Karpas-422 (cell line): ENCODE results near the gene LDLRAP1. TPM values are rescaled to one million over a fixed set of nuclear protein-coding genes. Genes with fewer than 3 reads are reported as not detected.
"Not testable (repeated sequence)": the region's sequence is repeated elsewhere in the genome, so short reads cannot be mapped to it uniquely, and the experiment has no call there.

Source experiments
- DNase-seq: peaks from one replicate; pipeline ENCODE4 v3.0.0-alpha.2; 2015
- H2AFZ ChIP-seq: fragments of 200-600 bp; sonication (generic); 2 replicates; pipeline ENCODE4 v1.6.1; 2014; ENCODE audit warnings: antibody characterized with exemption, low read length, mixed read lengths
- H3K27ac ChIP-seq: fragments of 200-600 bp; sonication (generic); 2 replicates; pipeline ENCODE4 v1.5.1; 2014; ENCODE audit warnings: mild to moderate bottlenecking, low read length, moderate library complexity
- H3K27me3 ChIP-seq: fragments of 200-600 bp; sonication (generic); 2 replicates; pipeline ENCODE4 v1.6.1; 2014; ENCODE audit warnings: low read length, mixed read lengths
- H3K36me3 ChIP-seq: fragments of 200-600 bp; sonication (generic); 2 replicates; pipeline ENCODE4 v1.6.1; 2014; ENCODE audit warnings: low read length, mixed read lengths; ENCODE audit not compliant: insufficient read depth
- H3K4me1 ChIP-seq: fragments of 200-600 bp; sonication (generic); 2 replicates; pipeline ENCODE4 v1.6.1; 2014; ENCODE audit warnings: mild to moderate bottlenecking, low read length, mixed read lengths
- H3K4me2 ChIP-seq: fragments of 200-600 bp; sonication (generic); 2 replicates; pipeline ENCODE4 v1.6.1; 2014; ENCODE audit warnings: low read length, low read depth, mild to moderate bottlenecking; ENCODE audit not compliant: poor library complexity, severe bottlenecking
- H3K4me3 ChIP-seq: fragments of 200-600 bp; sonication (generic); 2 replicates; pipeline ENCODE4 v1.5.1; 2014; ENCODE audit warnings: mild to moderate bottlenecking, antibody characterized with exemption, low read length, mixed read lengths
- H3K79me2 ChIP-seq: fragments of 200-600 bp; sonication (generic); 2 replicates; pipeline ENCODE4 v1.6.1; 2014; ENCODE audit warnings: mild to moderate bottlenecking, low read length, mixed read lengths
- H3K9ac ChIP-seq: fragments of 200-600 bp; sonication (generic); 2 replicates; pipeline ENCODE4 v1.6.0; 2014; ENCODE audit warnings: low read length
- H3K9me2 ChIP-seq: fragments of 200-600 bp; sonication (generic), shearing (Covaris generic); replicated peaks from 2 replicates; pipeline ENCODE4 v1.6.0; 2014; ENCODE audit warnings: mild to moderate bottlenecking, low read length, moderate library complexity; ENCODE audit not compliant: insufficient read depth
- H3K9me3 ChIP-seq: fragments of 300-700, 200-600 bp; sonication (generic); 2 replicates; pipeline ENCODE4 v1.6.1; 2014; ENCODE audit warnings: low read length, mixed read lengths
- H4K20me1 ChIP-seq: fragments of 200-600 bp; sonication (generic); 2 replicates; pipeline ENCODE4 v1.6.1; 2014; ENCODE audit warnings: mild to moderate bottlenecking, antibody characterized with exemption, low read length, low read depth; ENCODE audit not compliant: insufficient read depth
- total RNA-seq: library from RNA; depleted of rRNA; stranded (reverse); fragments of >200 nt; shearing (Covaris generic); gene quantifications from 2 replicates; pipeline ENCODE4 v1.2.3, GENCODE V29; 2014; ENCODE audit warnings: low replicate concordance

The LDLRAP1 gene
- total RNA-seq, 1 experiment from 2014 or later: not detected

- not testable (repeated sequence) for H3K79me2 ChIP-seq, H4K20me1 ChIP-seq, DNase-seq, H3K9me3 ChIP-seq, H2AFZ ChIP-seq, H3K9me2 ChIP-seq, H3K36me3 ChIP-seq, H3K27me3 ChIP-seq
- Histone ChIP-seq H3K4me1 (peaks cover 32% of the 10 kb centered on the region), H3K4me3 (peak overlapping the region; percentile 5; the same call in 1 of the 2 replicates), H3K4me2 (peak overlapping the region; percentile 52), H3K27ac (peak overlapping the region; percentile 32; the same call in 1 of the 2 replicates), H3K9ac (peak overlapping the region; percentile 27; the same call in 1 of the 2 replicates)
Measured at GRCh38 chr1:25588224-25588623, 44.8 kb downstream of the LDLRAP1 start.

- H3K27me3 ChIP-seq, H4K20me1 ChIP-seq, H2AFZ ChIP-seq, H3K79me2 ChIP-seq, DNase-seq, H3K36me3 ChIP-seq, H3K9me3 ChIP-seq, H3K27ac ChIP-seq, H3K4me2 ChIP-seq, H3K4me3 ChIP-seq, H3K9me2 ChIP-seq, H3K9ac ChIP-seq: not testable (repeated sequence)
- H3K4me1 ChIP-seq: peaks cover 32% of the 10 kb centered on the region
Measured at GRCh38 chr1:25588786-25589185, 45.4 kb downstream of the LDLRAP1 start.

- no peak overlapping the region for H2AFZ ChIP-seq
- H3K27me3 ChIP-seq: no peaks in the 10 kb centered on the region
- no peaks in the 10 kb centered on the region for H3K9me2 ChIP-seq
- no peak overlapping the region for H3K9ac ChIP-seq
- H3K4me1 ChIP-seq: peaks cover 24% of the 10 kb centered on the region
- H4K20me1 ChIP-seq: no peaks in the 10 kb centered on the region
- no peaks in the 10 kb centered on the region for H3K36me3 ChIP-seq
- H3K4me3 ChIP-seq: no peak overlapping the region
- no peak overlapping the region for H3K27ac ChIP-seq
- H3K9me3 ChIP-seq: no peaks in the 10 kb centered on the region
- no peaks in the 10 kb centered on the region for H3K79me2 ChIP-seq
- DNase-seq: no peak
- no peak overlapping the region for H3K4me2 ChIP-seq
Measured at GRCh38 chr1:25590096-25590824, 46.9 kb downstream of the LDLRAP1 start.

GRCh38 chr1:25593861-25594260 is 50.5 kb downstream of the LDLRAP1 start:
- DNase-seq: no peak
- H3K9me2 ChIP-seq: no peaks in the 10 kb centered on the region
- no peaks in the 10 kb centered on the region for H3K27me3 ChIP-seq
- H3K4me2 ChIP-seq: no peak overlapping the region
- no peaks in the 10 kb centered on the region for H4K20me1 ChIP-seq
- H3K36me3 ChIP-seq: no peaks in the 10 kb centered on the region
- no peak overlapping the region for H2AFZ ChIP-seq
- no peaks in the 10 kb centered on the region for H3K4me1 ChIP-seq
- H3K9me3 ChIP-seq: no peaks in the 10 kb centered on the region
- H3K27ac ChIP-seq: no peak overlapping the region
- no peaks in the 10 kb centered on the region for H3K79me2 ChIP-seq
- no peak overlapping the region for H3K4me3 ChIP-seq
- no peak overlapping the region for H3K9ac ChIP-seq

GRCh38 chr1:25594971-25595370 is 51.6 kb downstream of the LDLRAP1 start:
- H3K9me2 ChIP-seq: no peaks in the 10 kb centered on the region
- no peak overlapping the region for H3K27ac ChIP-seq
- no peaks in the 10 kb centered on the region for H4K20me1 ChIP-seq
- DNase-seq: no peak
- no peak overlapping the region for H3K4me3 ChIP-seq
- no peak overlapping the region for H3K9ac ChIP-seq
- H3K4me1 ChIP-seq: no peaks in the 10 kb centered on the region
- no peaks in the 10 kb centered on the region for H3K27me3 ChIP-seq
- no peak overlapping the region for H3K4me2 ChIP-seq
- no peaks in the 10 kb centered on the region for H3K36me3 ChIP-seq
- no peaks in the 10 kb centered on the region for H3K9me3 ChIP-seq
- no peaks in the 10 kb centered on the region for H3K79me2 ChIP-seq
- H2AFZ ChIP-seq: no peak overlapping the region

- not testable (repeated sequence) for H3K9ac ChIP-seq, H3K27ac ChIP-seq, DNase-seq, H3K27me3 ChIP-seq, H3K9me3 ChIP-seq, H4K20me1 ChIP-seq, H3K4me1 ChIP-seq, H3K4me2 ChIP-seq, H3K79me2 ChIP-seq, H2AFZ ChIP-seq, H3K9me2 ChIP-seq, H3K4me3 ChIP-seq, H3K36me3 ChIP-seq
Measured at GRCh38 chr1:25596641-25597040, 53.2 kb downstream of the LDLRAP1 start.

- no peaks in the 10 kb centered on the region for H3K79me2 ChIP-seq
- no peak overlapping the region for H3K27ac ChIP-seq
- H2AFZ ChIP-seq: no peak overlapping the region
- no peaks in the 10 kb centered on the region for H3K9me2 ChIP-seq
- H3K4me3 ChIP-seq: no peak overlapping the region
- no peaks in the 10 kb centered on the region for H3K36me3 ChIP-seq
- no peak for DNase-seq
- no peaks in the 10 kb centered on the region for H4K20me1 ChIP-seq
- no peaks in the 10 kb centered on the region for H3K9me3 ChIP-seq
- H3K9ac ChIP-seq: no peak overlapping the region
- no peak overlapping the region for H3K4me2 ChIP-seq
- H3K4me1 ChIP-seq: no peaks in the 10 kb centered on the region
- no peaks in the 10 kb centered on the region for H3K27me3 ChIP-seq
Measured at GRCh38 chr1:25598879-25599278, 55.5 kb downstream of the LDLRAP1 start.

GRCh38 chr1:25599969-25600610 is 56.7 kb downstream of the LDLRAP1 start:
- Histone ChIP-seq H3K27ac (no peak overlapping the region), H3K79me2 (no peaks in the 10 kb centered on the region), H3K36me3 (no peaks in the 10 kb centered on the region), H4K20me1 (no peaks in the 10 kb centered on the region), H3K9ac (no peak overlapping the region), H3K4me2 (no peak overlapping the region), H2AFZ (no peak overlapping the region), H3K27me3 (no peaks in the 10 kb centered on the region), H3K9me3 (no peaks in the 10 kb centered on the region), H3K4me1 (no peaks in the 10 kb centered on the region), H3K9me2 (no peaks in the 10 kb centered on the region), H3K4me3 (no peak overlapping the region)
- DNase-seq: no peak
